MM.1S (cell line): ENCODE measurements around the gene XPO6.
"Not testable (repeated sequence)": the region's sequence is repeated elsewhere in the genome, so short reads cannot be mapped to it uniquely, and the experiment has no call there.

ENCODE experiments used
- DNase-seq: peaks from one replicate; pipeline ENCODE4 v3.0.0-alpha.2; 2015
- H2AFZ ChIP-seq: fragments of 300-600 bp; sonication (generic); 2 replicates; pipeline ENCODE4 v1.6.0; 2016; ENCODE audit warnings: antibody characterized with exemption, low read length
- H3F3A ChIP-seq: fragments of 300-600 bp; sonication (generic); 2 replicates; pipeline ENCODE4 v1.6.1; 2016; ENCODE audit warnings: mild to moderate bottlenecking, antibody characterized with exemption, low read length, moderate library complexity, mixed read lengths; ENCODE audit not compliant: insufficient read depth
- H3K27ac ChIP-seq: fragments of 300-600 bp; sonication (generic); 2 replicates; pipeline ENCODE4 v1.5.1; 2016; ENCODE audit warnings: mild to moderate bottlenecking, low read length
- H3K27me3 ChIP-seq: fragments of 300-600 bp; sonication (generic); replicated peaks from 2 replicates; pipeline ENCODE4 v1.6.0; 2016; ENCODE audit warnings: low read length; ENCODE audit not compliant: insufficient read depth
- H3K36me3 ChIP-seq: fragments of 300-600 bp; sonication (generic); replicated peaks from 2 replicates; pipeline ENCODE4 v1.6.1; 2016; ENCODE audit warnings: mild to moderate bottlenecking, low read length, mixed read lengths; ENCODE audit not compliant: insufficient read depth
- H3K4me1 ChIP-seq: fragments of 300-600 bp; sonication (generic); 2 replicates; pipeline ENCODE4 v1.6.1; 2016; ENCODE audit warnings: low read length, mixed read lengths
- H3K4me2 ChIP-seq: fragments of 300-600 bp; sonication (generic); 2 replicates; pipeline ENCODE4 v1.6.0; 2016; ENCODE audit warnings: low read depth, low read length
- H3K4me3 ChIP-seq: fragments of 300-600 bp; sonication (generic); 2 replicates; pipeline ENCODE4 v1.5.1; 2016; ENCODE audit warnings: low read length, mixed read lengths
- H3K79me2 ChIP-seq: fragments of 300-600 bp; sonication (generic); 2 replicates; pipeline ENCODE4 v1.6.1; 2016; ENCODE audit warnings: mixed run types, low read length, mixed read lengths
- H3K9ac ChIP-seq: fragments of 300-600 bp; sonication (generic); 2 replicates; pipeline ENCODE4 v1.6.1; 2016; ENCODE audit warnings: low read length, mixed read lengths
- H3K9me2 ChIP-seq: fragments of 300-600 bp; sonication (generic); replicated peaks from 2 replicates; pipeline ENCODE4 v1.6.1; 2016; ENCODE audit warnings: mild to moderate bottlenecking, low read length, mixed read lengths; ENCODE audit not compliant: insufficient read depth
- H3K9me3 ChIP-seq: fragments of 300-600 bp; sonication (generic); replicated peaks from 2 replicates; pipeline ENCODE4 v1.6.1; 2016; ENCODE audit warnings: mild to moderate bottlenecking, low read length, mixed read lengths; ENCODE audit not compliant: insufficient read depth
- H4K20me1 ChIP-seq: fragments of 300-600 bp; sonication (generic); 2 replicates; pipeline ENCODE4 v1.6.1; 2016; ENCODE audit warnings: mild to moderate bottlenecking, low read length, moderate library complexity, mixed read lengths; ENCODE audit not compliant: insufficient read depth
- CTCF ChIP-seq: fragments of 300-600 bp; sonication (generic); IDR thresholded peaks from 2 replicates; pipeline ENCODE4 v1.5.1; 2016; ENCODE audit warnings: antibody characterized with exemption, low read length, mixed read lengths
- EZH2 ChIP-seq: fragments of 300-600 bp; sonication (generic); optimal IDR thresholded peaks from 2 replicates; pipeline ENCODE3; 2017; ENCODE audit warnings: low read depth, mild to moderate bottlenecking, antibody characterized with exemption, low read length, mixed read lengths
- EZH2phosphoT487 ChIP-seq: fragments of 300-600 bp; sonication (generic); IDR thresholded peaks from 2 replicates; pipeline ENCODE4 v1.6.1; 2018; ENCODE audit warnings: antibody characterized with exemption, low read length

The XPO6 gene

DNA sequence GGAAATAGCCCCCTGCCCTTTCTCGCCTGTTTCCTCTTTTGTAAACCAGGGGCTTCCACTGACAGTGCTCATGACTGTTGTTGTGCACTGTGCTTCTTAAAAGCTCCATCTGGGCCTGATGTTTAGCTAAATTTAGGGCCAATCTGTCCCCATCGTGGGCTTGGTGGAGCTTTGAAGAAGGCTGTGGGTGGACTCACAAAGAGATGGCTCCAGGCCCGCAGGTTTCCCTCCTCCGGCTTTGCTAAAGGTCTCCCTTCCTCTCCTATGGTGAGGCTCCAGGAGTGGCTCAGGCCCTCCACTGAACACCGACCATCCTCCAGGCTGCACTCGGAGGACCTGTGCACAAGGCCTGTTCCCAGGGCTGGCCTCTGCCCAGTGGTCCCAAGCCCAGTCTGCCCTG lies 30.2 kb upstream of the XPO6 start:
- Histone ChIP-seq H3K79me2 (no peaks in the 10 kb centered on the region), H3K4me1 (no peaks in the 10 kb centered on the region), H4K20me1 (no peaks in the 10 kb centered on the region), H3K4me2 (no peak overlapping the region), H3K27ac (no peak overlapping the region), H3K27me3 (no peaks in the 10 kb centered on the region; the same call in 1 of the 2 replicates), H3K4me3 (no peak overlapping the region), H3F3A (no peaks in the 10 kb centered on the region), H3K9me3 (no peaks in the 10 kb centered on the region), H2AFZ (no peak overlapping the region), H3K9me2 (no peaks in the 10 kb centered on the region), H3K9ac (no peak overlapping the region), H3K36me3 (no peaks in the 10 kb centered on the region)
- TF ChIP-seq EZH2 (no peak), CTCF (no peak), EZH2phosphoT487 (no peak)
- no peak for DNase-seq

DNA sequence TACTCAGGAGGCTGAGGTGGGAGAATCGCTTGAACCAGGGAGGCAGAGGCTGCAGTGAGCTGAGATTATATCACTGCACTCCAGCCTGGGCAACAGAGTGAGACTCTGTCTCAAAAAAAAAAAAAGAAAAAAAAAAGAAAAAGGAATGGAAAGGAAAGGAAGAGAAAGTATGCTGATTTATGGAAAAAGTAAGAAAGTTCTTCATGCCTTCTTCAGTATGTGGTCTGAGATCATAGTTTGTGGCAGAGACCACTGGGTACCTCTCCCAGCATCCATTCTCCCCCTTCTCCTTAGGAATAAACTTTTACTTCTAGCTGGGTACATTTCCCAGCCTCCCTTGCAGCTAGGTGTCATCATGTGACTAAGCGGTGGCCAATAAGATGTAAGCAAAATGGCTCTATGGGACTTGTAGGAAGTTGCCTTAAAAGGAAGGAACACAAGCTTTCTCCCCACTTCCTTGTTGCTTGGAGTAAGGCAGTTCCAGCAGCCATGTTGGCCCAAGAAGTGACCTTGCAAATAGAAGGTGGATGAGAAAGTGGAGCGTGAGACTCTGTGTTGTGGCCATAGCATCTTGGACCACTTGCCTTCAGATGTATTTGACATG lies 26.1 kb upstream of the XPO6 start:
- Histone ChIP-seq H3K9me3 (no peaks in the 10 kb centered on the region), H3K79me2 (no peaks in the 10 kb centered on the region), H3K4me2 (no peak overlapping the region), H2AFZ (peak overlapping the region; percentile 61; the same call in 1 of the 2 replicates), H3K27ac (no peak overlapping the region), H3K36me3 (no peaks in the 10 kb centered on the region), H3K4me1 (no peaks in the 10 kb centered on the region), H3K9me2 (no peaks in the 10 kb centered on the region), H4K20me1 (no peaks in the 10 kb centered on the region), H3F3A (no peaks in the 10 kb centered on the region), H3K9ac (no peak overlapping the region), H3K27me3 (no peaks in the 10 kb centered on the region), H3K4me3 (no peak overlapping the region)
- TF ChIP-seq EZH2phosphoT487, result no peak
- peak; percentile 15 for DNase-seq

DNA sequence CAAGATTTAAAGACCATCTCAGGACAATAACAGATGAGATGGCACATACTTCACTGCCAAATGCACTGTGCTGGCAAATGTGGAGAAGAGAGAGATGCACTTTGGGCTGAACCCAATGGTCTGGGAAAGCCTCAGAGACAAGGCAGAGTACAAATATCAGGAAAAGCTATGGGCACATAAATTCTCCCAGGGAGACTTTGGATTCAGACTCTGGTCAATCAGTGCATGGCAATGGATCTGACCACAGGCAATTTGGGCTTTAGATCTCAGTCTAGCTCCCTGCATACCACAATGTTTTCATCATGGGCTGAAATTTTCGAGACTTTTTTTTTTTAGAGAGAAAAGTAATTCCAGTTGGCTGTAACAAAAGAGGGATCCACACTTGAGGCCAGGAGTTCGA lies 20.0 kb upstream of the XPO6 start:
- Histone ChIP-seq H3K4me3 (no peak overlapping the region), H3K9me3 (no peaks in the 10 kb centered on the region), H2AFZ (no peak overlapping the region), H3K9me2 (no peaks in the 10 kb centered on the region), H3F3A (no peaks in the 10 kb centered on the region), H4K20me1 (no peaks in the 10 kb centered on the region), H3K4me1 (no peaks in the 10 kb centered on the region), H3K4me2 (no peak overlapping the region), H3K36me3 (no peaks in the 10 kb centered on the region), H3K27me3 (no peaks in the 10 kb centered on the region), H3K9ac (no peak overlapping the region), H3K79me2 (no peaks in the 10 kb centered on the region), H3K27ac (no peak overlapping the region)
- no peak for DNase-seq
- TF ChIP-seq EZH2phosphoT487, result no peak

DNA sequence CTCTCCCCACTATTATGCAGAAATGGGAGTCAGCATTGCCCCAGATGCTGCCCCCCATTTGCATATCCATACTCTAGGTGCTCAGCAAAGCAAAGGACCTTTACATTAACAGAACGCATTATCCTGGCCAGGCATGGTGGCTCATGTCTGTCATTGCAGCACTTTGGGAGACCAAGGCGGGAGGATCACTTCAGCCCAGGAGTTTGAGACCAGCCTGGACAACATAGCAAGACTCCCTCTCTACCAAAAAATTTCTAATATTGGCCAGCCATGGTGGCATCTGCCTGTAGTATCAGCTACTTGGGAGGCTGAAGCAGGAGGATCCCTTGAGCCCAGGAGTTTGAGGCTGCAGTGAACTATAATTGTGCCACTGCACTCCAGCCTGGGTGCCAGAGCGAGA lies 12.1 kb upstream of the XPO6 start:
- H4K20me1 ChIP-seq, H3K79me2 ChIP-seq, H3K9ac ChIP-seq, H3K4me3 ChIP-seq, H3F3A ChIP-seq, H3K9me3 ChIP-seq, H3K27ac ChIP-seq, H2AFZ ChIP-seq, DNase-seq, H3K36me3 ChIP-seq, H3K9me2 ChIP-seq, H3K4me1 ChIP-seq, H3K4me2 ChIP-seq, H3K27me3 ChIP-seq: not testable (repeated sequence)

DNA sequence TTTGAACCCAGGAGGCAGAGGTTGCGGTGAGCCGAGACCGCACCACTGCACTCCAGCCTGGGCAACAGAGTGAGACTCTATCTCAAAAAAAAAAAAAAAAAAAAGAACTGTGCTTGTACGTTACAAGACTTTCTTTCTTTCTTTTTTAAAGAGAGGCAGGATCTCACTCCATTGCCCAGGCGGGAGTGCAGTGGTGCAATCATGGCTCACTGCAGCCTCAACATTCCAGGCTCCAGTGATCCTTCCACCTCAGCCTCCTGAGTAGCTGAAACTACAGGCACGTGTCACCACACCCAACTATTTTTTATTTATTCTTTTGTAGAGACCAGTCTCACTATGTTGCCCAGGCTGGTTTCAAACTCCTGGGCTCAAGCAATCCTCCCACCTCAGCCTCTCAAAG lies 8.0 kb upstream of the XPO6 start:
- H3K4me1 ChIP-seq, H3K36me3 ChIP-seq, H3K9ac ChIP-seq, H4K20me1 ChIP-seq, H3F3A ChIP-seq, H3K4me3 ChIP-seq, H2AFZ ChIP-seq, H3K4me2 ChIP-seq, H3K79me2 ChIP-seq, H3K9me2 ChIP-seq, H3K27ac ChIP-seq, DNase-seq, H3K9me3 ChIP-seq, H3K27me3 ChIP-seq: not testable (repeated sequence)
